T47D (cell line): ENCODE results near the gene RPS28.

ENCODE experiments used
- DNase-seq, 2 experiments: peaks; one replicate each; pipeline versions ENCODE4 v3.0.0 to v3.0.0-alpha.2; 2011 to 2012; ENCODE audit warnings: low read depth in 1 of 2, low spot score in 1 of 2
- JUND ChIP-seq: IDR thresholded peaks from 2 replicates; pipeline ENCODE4 v1.6.1; 2012; ENCODE audit warnings: low read depth
- in situ Hi-C: cut with HindIII; loops from 2 replicates; pipeline ENCODE4 v1.10.0; 2016; ENCODE audit warnings: low sequenced_read_pairs, low pct_unique_long_range_greater_than_20kb

RPS28 gene

GRCh38 chr19:8324186-8325050 lies 3.1 kb downstream of the RPS28 start:
- DNase-seq: no peak
- in situ Hi-C loops: no loop called here
- no peak for TF ChIP-seq JUND

GRCh38 chr19:8325454-8325853 lies 4.2 kb downstream of the RPS28 start:
- no peak for DNase-seq
- TF ChIP-seq JUND: no peak
- in situ Hi-C loops: no loop called here

- in situ Hi-C loops: no loop called here
- DNase-seq: no peak
- no peak for TF ChIP-seq JUND
Measured at GRCh38 chr19:8329996-8330395, 8.7 kb downstream of the RPS28 start.

- DNase-seq: no peak
- in situ Hi-C loops: no loop called here
- no peak for TF ChIP-seq JUND
Measured at GRCh38 chr19:8331263-8331845, 10.1 kb downstream of the RPS28 start.

GRCh38 chr19:8332976-8333766 lies 11.9 kb downstream of the RPS28 start:
- no peak for TF ChIP-seq JUND
- in situ Hi-C loops: no loop called here
- DNase-seq: no peak

GRCh38 chr19:8333767-8334457 lies 12.6 kb downstream of the RPS28 start:
- no peak for TF ChIP-seq JUND
- in situ Hi-C loops: no loop called here
- no peak for DNase-seq

- in situ Hi-C loops: no loop called here
- TF ChIP-seq JUND: no peak
- DNase-seq: peak; percentile 88 to 91
Measured at GRCh38 chr19:8334458-8335342, 13.4 kb downstream of the RPS28 start.

- in situ Hi-C loops: no loop called here
- TF ChIP-seq JUND: no peak
- no peak for DNase-seq
Measured at GRCh38 chr19:8335343-8336071, 14.2 kb downstream of the RPS28 start.

GRCh38 chr19:8336072-8336569 lies 14.8 kb downstream of the RPS28 start:
- in situ Hi-C loops: no loop called here
- DNase-seq: no peak
- TF ChIP-seq JUND: no peak

GRCh38 chr19:8336660-8337059 lies 15.4 kb downstream of the RPS28 start:
- TF ChIP-seq JUND: no peak
- in situ Hi-C loops: no loop called here
- DNase-seq: no peak

- no peak for DNase-seq
- no peak for TF ChIP-seq JUND
- in situ Hi-C loops: no loop called here
Measured at GRCh38 chr19:8337728-8338127, 16.4 kb downstream of the RPS28 start.
